ENCODE measurements around the gene TOP2A. TPM values are rescaled to one million over a fixed set of nuclear protein-coding genes. Genes with fewer than 3 reads are reported as not detected.

TOP2A gene
- total RNA-seq, 4 donors from 2014 or later: 0.40 to 4.3 (median 0.79) TPM

DNA sequence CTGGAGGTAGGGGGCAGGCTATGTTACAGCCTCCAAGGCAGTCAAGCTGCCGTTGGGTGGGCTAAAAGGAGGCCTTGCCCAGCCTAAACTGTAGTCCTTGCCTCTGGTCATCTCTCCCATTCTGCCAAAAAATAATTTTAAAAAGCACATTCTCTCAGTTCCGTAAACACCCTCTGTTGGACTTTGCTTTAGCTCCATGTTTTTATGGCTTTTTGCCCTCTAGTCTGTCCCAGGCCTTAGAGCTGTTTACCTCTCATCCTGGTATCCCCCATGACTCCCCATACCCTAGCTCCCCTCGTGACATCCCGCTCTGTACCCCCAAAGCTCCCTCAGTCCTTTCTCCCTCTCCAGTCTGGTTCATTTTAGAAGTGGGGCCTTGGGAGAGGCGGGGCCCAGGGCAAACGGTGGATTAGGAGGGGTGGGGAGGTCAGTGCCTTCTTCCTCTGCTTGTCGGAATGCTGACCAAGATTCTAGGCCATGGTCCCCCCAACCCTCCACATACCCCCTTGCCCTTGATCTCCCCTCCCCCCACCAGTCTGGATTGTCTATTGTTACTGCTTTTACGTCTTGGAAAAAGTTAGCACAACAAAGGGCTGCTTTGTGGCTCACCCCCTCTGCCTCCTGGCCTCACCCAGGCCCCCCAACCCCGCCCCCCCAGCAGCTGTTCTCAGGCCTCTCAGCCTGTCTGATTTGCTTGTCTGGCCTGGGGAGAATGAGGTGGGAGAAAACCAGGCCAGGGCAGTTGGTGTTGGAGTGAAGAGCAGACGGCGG is 71.5 kb downstream of the TOP2A start:
- peaks cover 16 to 89% (median 59%) of the 10 kb centered on the region in 3 donors for H3K4me1 ChIP-seq

GRCh38 chr17:40345161-40345993 is 72.3 kb downstream of the TOP2A start:
- no peaks in the 10 kb centered on the region for H3K9me3 ChIP-seq
- 0% methylated on average over 4 of the region's 45 CpGs; no CpG with 5 or more reads in 1 of the 2 donors for WGBS, 2 donors (ENCODE audit: low coverage in 1 of 2)

More for the DNA sequence above, 71.5 kb downstream of the TOP2A start:
- TF ChIP-seq EP300 (IDR thresholded peaks at IDR 0.05) (no peak), POLR2A (IDR thresholded peaks at IDR 0.05) (no peak), CTCF (IDR thresholded peaks at IDR 0.05) (no peak), POLR2AphosphoS5 (IDR thresholded peaks at IDR 0.05) (no peak)
- Histone ChIP-seq H3K9me3 (no peaks in the 10 kb centered on the region), H3K4me3 (peak overlapping the region; percentile 58 to 90), H3K27ac (peak overlapping the region; percentile 52 to 99 (median 96)), H3K27me3 (no peaks in the 10 kb centered on the region), H3K36me3 (peaks cover 0 to 29% of the 10 kb centered on the region in 2 donors)
- ATAC-seq: no peak
- WGBS, 2 donors (ENCODE audit: low coverage in 1 of 2): 40% methylated on average over 9 of the region's 11 CpGs; no CpG with 5 or more reads in 1 of the 2 donors

DNA sequence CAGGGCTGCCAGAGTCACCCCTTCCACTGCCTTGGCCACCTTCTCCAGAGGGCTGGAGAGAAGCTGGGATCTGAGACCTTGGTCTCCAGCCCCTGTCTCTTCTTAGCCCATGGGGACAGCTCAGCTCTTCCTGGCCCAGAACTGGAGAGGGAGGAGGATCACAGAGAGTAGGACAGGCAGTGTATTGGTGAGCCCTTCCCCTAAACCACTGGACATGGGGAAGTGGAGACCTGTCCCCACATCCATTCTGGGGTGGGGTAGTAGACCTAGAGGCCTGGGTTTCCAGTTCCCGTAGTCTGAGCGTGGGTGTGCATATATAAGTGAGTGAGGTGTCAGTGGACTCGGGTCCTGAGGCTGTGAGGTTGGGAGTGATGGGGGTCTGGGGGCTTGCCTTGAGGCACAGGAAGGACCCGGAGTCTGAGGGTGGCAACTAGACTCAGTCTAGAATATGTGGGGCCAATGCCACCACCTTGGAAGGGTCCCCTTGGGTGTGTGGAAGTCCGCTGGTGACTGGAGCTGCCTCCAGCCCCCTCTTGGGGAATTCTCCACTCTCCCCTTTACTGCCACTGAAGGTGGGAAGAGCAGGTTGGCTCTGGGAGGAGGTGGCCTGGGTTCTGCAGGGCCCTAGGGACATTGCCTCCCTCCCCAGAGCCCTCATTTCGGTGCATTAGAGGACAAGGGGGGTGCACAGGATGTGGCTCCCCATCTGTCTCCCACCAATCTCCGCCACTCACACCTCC is 73.1 kb downstream of the TOP2A start:
- Histone ChIP-seq H3K4me3 (peak overlapping the region; percentile 58 to 90), H3K27ac (peak overlapping the region; percentile 52 to 99 (median 96)), H3K36me3 (peaks cover 0 to 15% of the 10 kb centered on the region in 2 donors), H3K9me3 (no peaks in the 10 kb centered on the region), H3K27me3 (no peaks in the 10 kb centered on the region), H3K4me1 (peaks cover 16 to 88% (median 55%) of the 10 kb centered on the region in 3 donors)
- TF ChIP-seq EP300 (IDR thresholded peaks at IDR 0.05) (no peak), POLR2A (IDR thresholded peaks at IDR 0.05) (no peak), POLR2AphosphoS5 (IDR thresholded peaks at IDR 0.05) (no peak), CTCF (IDR thresholded peaks at IDR 0.05) (no peak)
- ATAC-seq: no peak
- 60% methylated on average over 1 of the region's 7 CpGs; no CpG with 5 or more reads in 1 of the 2 donors for WGBS, 2 donors (ENCODE audit: low coverage in 1 of 2)

More at GRCh38 chr17:40345161-40345993, 72.3 kb downstream of the TOP2A start:
- peaks cover 16 to 88% (median 60%) of the 10 kb centered on the region in 3 donors for H3K4me1 ChIP-seq
- peak; percentile 15 for ATAC-seq
- H3K36me3 ChIP-seq: peaks cover 0 to 21% of the 10 kb centered on the region in 2 donors
- peak overlapping the region; percentile 58 to 90 for H3K4me3 ChIP-seq
- TF ChIP-seq CTCF (IDR thresholded peaks at IDR 0.05) (no peak), POLR2AphosphoS5 (IDR thresholded peaks at IDR 0.05) (peak; percentile 46)
- H3K27ac ChIP-seq: peak overlapping the region; percentile 52 to 99 (median 96)
- H3K27me3 ChIP-seq: no peaks in the 10 kb centered on the region

GRCh38 chr17:40343219-40344119 is 74.2 kb downstream of the TOP2A start:
- 19% methylated on average over 3 to 4 of the region's 15 CpGs for WGBS, 2 donors (ENCODE audit: low coverage in 1 of 2)
- peak overlapping the region; percentile 84 to 99 (median 96) for H3K27ac ChIP-seq
- H3K4me3 ChIP-seq: peak overlapping the region; percentile 58 to 90
- ATAC-seq: no peak
- peaks cover 10 to 88% (median 44%) of the 10 kb centered on the region in 3 donors for H3K4me1 ChIP-seq
- no peaks in the 10 kb centered on the region for H3K9me3 ChIP-seq
- no peaks in the 10 kb centered on the region for H3K27me3 ChIP-seq
- peaks cover 0 to 3% of the 10 kb centered on the region in 2 donors for H3K36me3 ChIP-seq
- TF ChIP-seq POLR2A (IDR thresholded peaks at IDR 0.05): no peak
- no peak for TF ChIP-seq CTCF (IDR thresholded peaks at IDR 0.05)
- no peak for TF ChIP-seq POLR2AphosphoS5 (IDR thresholded peaks at IDR 0.05)
- TF ChIP-seq EP300 (IDR thresholded peaks at IDR 0.05): no peak

Data from gastroesophageal sphincter (tissue), 4 donors.